ENCODE data around the gene MGAT5.
A peak's percentile ranks its signal among the peaks of the same experiment; 100 is the strongest.

Gene MGAT5

DNA sequence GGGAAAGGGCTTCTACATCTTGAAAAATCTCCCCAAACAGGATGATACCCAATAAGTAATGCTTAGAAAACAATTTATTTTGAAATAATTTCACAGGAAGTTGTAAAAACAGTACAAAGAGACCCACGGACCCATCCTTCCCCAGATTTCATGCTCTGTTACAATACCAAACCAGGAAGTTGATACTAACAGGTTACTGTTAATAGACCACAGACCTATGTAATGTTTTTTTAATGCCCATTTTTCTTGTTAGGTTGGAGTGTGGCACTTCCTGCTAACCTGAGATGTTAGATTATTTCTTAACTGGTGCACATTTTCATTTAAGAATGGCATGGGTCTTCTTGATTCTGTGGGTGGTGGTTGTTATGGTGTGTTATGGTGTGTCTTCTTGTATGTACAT lies 21.4 kb upstream of the MGAT5 start:
- DNase-seq, result no peak

DNA sequence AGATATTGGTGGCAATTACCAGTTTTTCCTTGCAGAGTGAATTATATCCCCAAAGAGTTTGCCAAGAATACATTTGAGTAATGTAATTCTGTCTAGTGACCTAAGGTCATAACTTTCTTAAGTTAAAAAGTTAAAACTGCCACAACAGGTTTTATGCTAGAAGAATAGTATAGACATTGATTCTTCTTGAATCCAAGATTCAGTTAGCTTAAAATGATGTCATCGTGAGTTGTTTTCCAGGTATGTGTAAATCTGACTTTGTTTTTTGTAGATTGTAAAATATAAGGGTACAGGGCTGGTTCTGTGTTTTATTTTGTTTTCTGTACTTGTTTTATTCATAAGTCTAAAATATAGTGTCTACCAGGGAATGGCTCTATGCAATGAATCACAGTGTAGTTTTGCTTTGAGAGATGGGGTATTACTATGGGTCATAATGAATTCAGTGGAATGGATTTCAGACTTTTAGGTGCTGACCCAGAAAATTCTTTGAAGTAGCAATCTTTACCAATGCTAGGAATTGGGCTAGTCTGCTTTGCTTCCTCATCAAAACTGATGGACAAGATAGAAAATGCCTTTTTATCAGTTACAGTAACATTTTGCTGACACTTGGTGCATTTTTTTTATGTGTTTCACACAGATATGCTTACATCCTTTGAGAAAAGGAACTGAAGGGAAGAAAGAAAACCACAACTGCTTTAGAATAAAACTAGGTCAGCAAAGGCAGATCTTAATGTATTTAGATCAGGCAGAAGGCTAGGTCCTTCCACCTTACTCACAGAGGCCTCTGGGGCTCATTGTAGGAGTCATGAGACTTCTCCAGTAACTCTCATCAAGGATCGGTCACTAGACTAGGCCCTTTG lies 20.8 kb upstream of the MGAT5 start:
- DNase-seq, result peak in 1 of 2 experiments; percentile 33

DNA sequence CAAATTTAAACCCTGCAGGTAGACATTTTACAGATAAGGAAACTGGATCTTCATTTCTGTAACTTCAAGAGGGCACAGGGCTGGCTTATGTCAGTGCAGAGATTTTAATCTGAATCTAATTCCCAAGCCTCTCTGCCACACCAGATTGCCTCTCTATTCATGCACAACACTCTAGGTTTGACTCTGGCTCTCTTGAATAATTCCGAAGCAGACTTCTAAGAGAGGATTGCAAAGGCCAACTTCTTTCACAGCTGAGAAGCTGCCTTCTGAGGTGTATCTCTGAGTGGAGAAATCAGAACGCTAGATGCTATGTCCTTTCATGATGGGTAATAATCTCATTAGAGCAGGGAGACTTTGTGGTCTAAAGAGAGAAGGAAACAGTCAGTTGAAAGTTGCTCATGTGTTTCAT lies 20.1 kb upstream of the MGAT5 start:
- DNase-seq, result no peak

DNA sequence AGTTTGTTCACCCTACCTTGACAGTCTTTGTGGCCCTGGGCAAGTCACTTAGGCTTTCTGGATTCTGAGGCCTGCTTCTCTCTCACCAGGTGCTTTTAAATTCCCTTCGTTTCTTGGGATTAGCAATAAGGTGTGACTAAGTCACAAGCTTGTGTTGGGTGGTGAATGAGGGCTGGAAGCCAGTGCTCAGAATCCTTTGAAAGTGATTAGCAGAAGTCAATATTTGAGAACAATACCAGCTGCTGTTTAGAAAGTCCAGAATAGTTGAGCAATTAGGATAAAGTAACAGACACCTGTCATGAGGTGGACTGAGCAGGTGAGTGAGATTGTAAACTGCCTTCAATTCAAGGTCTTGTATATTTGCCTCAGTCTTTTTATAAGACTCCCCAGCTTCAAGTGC lies 19.3 kb upstream of the MGAT5 start:
- no peak for DNase-seq

DNA sequence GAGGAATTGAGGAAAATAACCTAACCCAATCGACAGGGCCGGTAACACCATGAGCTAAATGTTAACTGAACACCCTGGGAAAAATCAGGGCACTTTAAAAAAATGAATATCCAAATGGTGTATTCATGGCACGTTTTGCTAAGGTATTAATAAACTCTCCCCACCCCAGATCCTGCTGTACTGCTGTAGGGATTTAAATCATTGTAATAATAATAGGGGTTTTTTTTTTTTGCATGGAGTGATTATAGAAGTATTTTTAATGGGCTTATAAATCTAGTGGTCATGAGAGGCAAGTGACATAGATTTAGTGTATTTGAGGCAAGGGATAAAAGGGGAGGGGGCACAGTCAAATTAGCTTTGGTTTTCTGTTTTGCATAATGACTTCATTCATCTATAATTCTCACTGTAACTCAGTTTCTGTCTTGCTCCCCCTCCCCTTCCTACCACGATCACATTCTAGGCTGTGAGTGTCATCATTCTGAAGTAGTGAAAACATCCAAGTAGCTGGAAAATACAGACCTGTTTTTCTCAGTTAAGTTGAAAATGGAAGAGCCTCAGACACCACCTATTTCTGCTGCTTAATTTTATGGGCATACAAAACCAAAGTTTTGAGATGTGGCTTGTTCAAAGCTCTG lies 18.2 kb upstream of the MGAT5 start:
- no peak for DNase-seq

DNA sequence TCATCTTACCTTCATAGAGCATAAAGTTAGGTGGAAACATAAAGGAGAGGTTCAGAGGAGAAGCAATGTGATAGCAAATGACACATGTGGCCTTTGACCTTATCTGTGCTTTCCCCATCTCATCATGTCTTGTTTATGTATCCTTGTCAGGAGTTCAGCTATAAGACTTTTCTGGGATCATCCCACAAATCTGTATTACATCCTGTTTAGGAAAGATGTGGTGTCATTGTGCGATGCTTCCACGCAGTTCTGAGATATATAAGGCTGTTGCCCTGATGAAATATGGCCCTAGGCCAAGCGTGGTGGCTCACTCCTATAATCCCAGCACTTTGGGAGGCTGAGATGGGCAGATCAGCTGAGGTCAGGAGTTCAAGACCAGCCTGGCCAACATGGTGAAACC lies 15.5 kb upstream of the MGAT5 start:
- DNase-seq, result no peak

DNA sequence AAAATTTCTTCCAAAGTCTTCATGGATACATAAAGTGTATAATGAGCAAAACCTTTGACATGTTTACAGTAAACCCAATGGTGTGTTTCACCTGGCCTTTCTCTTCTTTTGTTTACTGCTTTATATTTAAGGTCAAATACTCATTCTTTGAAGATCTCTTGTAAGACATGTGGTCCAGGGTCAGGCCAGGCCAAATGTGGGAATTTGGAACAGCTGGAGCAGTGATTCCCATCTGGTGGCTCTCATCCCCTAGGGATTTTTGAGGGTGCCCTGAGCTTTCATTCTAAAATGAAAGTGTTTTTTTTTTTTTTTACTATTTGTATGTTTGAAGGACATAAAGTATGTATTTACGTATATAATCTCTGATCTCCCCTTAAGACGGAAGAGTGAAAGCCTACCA lies 13.8 kb upstream of the MGAT5 start:
- DNase-seq, result no peak

DNA sequence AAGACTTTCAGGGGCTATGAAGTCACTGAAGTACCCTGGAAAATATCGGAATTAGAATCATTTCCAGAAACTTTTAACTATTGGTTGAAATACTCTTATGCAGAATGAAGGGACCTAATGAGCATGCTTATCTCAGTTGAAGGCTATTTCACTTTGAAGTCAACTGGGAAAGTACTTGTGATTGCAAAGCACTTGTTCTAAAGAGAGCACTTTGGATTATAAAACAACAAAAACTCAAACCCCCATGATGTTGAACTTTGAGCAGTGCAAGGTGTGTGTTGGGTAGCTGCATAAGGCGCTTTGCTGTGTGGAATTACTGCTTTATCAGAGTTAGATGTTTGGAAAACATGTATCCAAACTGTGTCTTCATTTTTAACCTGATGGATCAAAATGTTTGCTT lies 12.0 kb upstream of the MGAT5 start:
- DNase-seq, result no peak

DNA sequence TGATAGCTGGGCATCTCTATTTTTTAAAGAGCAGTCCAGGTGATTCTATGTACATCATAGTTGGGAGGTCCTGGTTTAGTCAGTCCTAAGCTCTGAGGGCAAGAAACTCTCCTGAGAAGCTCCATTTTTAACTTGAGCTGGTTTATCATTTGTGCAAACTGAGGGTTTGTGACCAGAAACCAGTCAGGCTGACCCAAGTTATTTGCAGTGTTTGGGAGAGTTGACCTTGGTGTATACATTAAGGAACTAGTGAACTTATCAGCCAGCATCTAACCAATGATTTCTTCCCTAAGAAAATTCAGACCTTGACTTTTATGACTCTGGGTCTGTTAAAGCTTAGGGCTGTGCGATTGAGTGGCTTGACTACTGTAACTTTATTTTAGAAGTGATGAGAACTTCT lies 10.6 kb upstream of the MGAT5 start:
- no peak for DNase-seq

DNA sequence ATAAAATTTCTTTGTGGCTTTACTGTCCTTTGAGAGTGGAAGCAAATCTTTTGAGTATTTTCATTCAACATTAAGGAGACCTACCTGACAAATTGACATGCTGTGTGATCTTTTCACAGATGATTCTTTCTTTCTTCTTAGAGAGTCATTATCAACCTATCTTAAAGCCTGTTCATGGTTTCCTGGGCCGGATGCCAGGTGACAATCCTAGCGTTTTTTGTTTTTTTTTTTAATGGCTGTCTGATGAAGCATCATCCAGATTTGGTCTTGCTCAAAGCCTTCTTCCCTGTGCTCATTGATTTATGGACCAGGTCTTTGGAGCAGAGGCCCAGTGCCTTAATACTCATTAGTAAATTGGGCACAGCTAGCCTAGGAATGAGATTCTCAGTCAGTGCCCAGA lies 9.8 kb upstream of the MGAT5 start:
- no peak for DNase-seq

DNA sequence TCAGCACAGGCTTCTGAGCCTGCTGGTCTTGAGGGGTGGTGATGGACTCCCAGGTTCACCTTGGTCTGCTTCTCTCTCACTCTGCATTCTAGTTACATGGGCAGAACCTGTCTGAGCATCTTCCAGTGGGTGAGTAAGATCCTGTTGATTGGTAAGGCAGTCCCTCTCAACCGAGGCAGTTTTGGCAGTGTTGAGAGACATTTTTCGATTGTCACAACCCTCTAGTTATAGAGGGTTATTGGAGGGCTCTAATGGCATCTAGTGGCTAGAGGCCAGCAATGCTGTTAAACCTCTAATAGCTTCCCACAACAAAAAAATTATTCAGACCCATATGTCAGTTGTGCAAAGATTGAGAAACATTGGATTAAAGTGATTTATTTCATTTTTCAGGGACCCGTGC lies 9.3 kb upstream of the MGAT5 start:
- no peak for DNase-seq

DNA sequence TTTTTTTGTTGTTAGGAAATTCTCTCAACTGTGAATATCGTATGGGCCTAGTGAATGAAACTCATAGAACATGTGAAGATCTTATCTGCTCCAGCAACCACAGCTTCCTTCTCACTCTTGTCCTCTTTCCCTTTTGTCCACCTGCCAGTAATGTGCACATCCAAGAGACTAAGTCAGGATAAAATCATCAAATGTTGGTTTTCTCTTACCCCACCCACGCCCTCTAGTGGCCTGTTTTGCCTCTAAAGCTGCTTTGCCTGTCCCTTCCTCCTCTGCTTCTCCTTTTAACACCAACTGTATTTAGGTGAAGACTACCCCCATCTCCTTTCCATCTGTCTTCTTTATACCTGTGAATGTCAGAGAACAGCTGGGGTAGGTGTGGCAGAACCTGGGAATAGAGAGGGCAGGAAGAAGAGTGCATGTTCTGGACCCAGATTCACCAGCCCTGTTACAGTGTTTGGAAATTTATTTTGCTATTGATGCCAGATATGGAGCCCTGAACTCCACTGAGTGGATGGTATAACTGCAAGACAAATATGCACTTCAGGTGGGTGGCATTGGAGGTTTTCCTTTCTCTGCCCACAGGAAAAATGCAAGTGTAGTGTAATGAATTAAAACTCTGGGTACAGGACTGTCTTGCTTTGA lies 8.4 kb upstream of the MGAT5 start:
- peak; percentile 85 to 87 for DNase-seq

DNA sequence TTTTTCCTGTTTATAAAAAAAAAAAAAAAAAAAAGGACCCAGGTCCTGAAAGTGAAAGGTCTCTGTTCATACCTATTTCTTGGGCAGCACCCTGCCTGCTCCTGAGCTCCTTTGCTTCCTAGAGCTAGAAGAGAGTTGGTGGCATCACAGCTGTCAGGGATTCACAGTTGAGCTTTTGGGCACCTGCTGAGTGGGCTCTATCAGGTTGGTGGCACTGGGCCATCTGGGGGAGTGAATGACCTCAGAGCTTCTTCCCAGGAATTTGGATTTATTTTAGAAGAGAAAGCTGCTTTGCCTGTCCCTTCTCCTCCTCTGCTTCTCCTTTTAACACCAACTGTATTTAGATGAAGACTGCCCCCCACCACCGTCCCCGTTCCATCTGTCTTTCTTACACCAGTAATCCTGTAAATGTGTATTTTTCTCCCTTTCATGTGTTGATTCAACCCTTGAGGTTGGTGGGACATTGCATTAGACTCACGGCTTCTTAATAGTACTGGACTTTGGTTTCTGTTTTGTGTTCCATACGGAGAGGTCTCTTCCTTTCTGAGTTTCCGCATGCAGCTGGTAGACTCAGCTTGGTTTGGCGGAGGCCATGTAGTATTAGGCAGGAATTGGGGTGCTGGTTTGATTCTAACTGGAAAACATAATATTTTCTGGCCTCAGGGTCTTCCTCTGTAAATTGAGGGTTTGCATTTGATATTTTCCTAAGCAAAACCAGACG lies 7.6 kb upstream of the MGAT5 start:
- DNase-seq, result no peak

DNA sequence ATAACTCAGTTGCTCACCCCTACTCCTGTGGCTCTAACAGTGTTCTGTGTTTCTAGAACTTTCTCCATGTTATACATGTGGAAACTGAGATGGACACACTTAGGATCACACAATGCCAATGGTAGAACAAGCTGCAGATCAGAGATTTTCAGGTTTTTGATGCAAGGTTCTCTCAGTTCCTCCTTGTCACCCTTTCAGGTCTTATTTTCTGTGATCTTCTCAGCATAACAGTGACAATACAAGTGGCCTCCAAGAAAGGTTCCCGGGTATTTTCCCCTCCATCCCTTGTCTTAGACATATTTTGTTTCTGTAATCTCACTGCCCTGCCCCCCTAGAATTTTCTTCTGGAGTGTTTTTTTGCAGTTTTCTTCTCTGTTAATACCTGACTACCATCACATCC lies 6.2 kb upstream of the MGAT5 start:
- DNase-seq, result no peak

DNA sequence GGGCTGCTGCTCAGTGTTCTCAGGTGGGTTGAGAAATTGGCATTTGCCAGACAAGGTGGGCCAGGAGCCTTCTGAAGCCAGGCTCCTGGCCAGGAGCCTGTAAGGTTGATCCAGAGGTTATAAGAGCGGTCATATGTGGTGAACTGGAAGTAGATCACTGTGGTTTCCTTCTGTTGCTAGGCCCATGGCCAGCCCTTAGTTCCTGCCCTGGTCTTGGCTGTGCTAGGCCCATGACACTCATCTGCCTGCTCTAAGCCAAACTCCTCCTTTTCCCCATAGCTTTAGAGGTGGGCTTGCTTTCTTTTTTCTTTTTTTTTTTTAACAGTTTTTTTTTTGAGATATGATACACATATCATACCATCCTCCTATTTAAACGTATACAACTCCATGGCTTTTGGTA lies 5.0 kb upstream of the MGAT5 start:
- no peak for DNase-seq

DNA sequence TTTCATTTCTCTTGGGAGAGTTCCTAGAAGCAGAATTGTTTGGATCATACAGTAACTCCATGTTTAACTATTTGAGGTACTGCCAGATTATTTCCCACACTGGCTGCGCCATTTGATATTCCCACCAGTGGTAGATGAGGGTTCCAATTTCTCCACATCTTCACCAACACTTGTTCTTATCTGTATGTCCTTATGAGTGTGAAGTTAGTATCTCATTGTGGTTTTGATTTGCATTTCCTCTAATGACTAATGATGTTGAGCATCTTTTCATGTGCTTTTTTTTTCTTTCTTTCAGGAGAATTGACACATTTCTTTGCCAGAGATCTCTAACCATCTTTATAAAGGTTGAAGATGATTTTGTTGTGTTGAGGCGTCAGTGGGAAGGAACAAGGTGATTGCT lies 4.1 kb upstream of the MGAT5 start:
- DNase-seq, result no peak

DNA sequence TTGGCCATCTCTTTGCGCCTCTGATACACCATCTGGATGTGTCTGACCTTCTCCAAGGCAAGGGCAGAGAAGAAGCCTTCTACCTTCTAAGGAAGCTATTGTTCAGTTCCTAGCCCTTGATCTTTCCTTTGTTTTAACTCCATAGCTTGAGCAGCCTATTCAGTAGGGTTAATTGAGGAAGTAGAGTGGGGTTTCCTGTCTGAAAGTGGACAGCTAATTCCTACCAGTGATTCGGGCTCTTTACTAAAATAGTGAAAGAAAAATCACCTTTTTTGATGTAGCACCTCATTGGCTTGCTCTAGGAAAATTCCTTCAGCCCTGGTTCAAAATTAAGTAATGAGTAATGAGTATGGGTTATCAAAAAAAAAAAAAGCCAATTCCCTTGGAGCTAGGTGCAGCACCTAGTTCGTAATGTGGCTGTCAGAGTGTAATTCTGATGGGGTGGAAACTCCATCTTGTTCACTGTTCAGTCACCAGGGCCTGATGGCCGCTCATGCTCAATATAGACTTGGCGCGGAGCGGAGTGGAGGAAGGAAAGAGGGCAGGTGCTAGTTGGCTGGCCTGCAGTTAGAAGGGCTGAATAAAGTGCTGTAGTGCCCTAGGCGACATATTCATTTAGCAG lies 2.9 kb upstream of the MGAT5 start:
- no peak for DNase-seq

DNA sequence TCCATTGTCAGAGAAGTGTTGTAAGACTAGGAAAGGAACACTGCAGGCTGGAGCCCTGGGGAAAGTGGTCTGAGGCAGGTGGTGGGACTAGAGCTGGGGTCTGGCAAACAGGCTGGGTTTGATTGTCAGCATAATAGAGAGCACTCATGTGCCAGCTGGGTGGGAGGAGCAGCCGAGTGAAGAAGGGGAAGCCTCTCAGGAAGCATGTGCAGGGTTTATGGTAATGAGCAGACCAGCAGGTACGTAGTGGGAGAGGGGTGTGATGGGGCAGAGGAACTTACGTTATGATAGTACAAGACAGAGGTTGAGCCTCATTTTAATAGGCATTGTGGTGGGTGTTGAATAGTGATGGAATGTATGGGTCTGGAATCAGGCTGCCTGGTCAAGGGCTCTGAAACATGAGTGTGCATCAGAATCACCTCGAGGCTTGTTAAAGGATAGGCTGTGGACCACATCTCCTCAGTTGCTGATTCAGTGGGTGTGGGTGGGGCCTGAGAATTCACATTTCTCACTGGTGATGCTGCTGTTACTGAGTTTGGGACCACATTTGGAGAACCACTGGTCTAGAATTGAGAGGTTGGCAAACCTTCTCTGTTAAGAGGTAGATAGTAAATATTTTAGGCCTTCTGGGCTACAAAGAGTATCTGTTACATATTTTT lies 1.7 kb upstream of the MGAT5 start:
- peak; percentile 66 to 76 for DNase-seq

DNA sequence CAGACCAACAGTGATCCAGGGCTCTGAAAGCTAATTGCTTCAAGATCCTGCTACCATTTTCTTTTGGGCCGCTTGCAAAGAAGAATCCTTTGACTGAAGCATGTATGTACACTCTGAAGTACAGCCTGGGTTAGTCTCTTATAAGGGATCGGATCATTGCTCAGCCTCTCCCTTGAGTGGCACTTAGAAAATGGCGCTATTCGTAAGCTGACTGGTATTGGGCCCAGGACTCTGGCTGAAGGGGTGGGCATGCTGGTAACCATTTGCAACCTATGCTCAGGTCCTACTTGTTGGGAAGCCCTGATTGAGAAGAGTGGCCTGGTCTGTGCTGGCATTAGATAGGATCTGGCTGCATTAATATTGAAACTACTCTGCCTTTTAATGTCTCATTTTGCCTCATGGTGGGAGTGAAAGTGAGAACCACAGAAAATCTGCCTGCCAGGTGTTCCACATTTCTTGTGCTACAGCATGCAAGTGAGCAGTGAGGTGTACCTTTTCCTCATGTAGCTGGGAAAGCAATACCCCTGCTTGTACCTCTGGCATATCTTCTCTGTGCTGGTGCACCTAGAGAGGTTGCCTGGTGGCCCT lies 661 bp upstream of the MGAT5 start:
- no peak for DNase-seq

DNA sequence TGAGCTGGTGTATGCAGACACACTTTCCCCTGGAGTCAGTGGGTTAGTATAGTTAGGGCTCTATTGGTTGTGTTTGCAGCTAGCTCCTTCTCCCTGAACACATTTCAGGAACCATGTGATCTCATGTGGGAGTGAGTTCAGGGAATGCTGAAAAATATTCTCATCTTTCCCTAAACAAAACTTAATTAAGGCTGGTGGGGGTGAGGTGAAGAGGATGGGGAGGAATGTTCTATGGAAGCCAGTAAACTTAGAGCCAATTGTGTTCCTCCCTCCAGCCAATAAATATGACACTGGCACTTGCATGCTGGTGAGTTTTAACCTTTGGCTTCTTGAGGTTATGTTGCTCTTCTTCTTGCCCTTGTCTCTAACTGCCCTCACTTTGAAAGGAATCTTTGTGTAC lies 952 bp downstream of the MGAT5 start:
- no peak for DNase-seq

DNA sequence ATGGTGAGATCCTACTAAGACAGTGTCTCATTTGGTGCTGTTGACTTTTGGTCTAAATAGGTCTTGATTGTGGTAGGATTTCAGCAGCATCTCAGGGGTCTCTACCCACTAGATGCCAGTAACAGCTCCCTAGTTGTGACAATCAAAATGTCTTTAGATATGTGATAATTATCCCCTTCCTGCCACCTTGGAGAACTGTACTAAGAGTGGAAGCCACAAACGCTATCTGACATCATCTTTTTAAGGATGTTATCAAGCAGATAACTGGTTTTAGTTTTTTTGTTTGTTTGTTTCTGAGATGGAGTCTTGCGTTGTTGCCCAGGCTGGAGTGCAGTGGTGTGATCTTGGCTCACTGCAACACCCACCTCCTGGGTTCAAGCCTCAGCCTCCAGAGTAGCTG lies 3.1 kb downstream of the MGAT5 start:
- no peak for DNase-seq

DNA sequence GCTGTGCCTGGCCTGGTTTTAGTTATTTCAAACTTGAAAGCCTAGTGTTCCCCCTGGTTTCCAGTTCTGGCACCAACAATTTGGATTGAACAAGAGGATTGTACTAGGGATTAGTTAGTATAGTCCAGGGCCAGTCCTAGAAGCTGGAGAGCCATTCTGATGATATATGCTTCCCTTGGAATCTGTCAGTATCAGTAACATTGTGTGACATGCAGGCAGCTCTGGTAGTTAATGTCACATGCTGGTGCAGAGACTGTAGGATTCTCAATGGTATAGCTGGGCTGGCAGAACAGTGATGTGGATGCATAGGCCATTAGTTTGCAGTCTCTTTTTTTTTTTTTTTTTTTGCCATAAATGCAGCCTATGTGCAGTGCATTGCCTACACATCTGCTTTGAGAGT lies 3.6 kb downstream of the MGAT5 start:
- DNase-seq, result no peak

Measured in activated CD4-positive, alpha-beta T cell treated with anti-CD3 and anti-CD28 coated beads, Interleukin-2, amount 50 U/mL, for 48 hours (primary cell).